Measurements from ENCODE around the gene RRP1.

DNA sequence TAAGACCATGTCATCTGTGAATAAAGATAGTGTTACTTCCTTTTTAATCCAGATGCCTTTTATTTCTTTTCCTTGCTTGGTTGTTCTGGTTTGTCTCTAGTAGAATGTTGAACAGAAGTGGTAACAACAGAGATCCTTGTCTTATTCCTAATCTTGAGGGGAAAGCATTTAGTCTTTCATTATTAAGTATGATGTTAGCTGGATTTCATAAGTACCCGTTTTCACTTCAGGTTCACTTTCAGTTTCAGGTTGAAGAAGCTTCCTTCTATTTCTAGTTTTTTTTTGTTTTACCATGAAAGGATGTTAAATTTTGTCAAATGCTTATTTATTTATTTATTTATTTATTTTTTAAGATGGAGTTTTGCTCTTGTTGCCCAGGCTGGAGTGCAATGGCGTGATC lies 53.4 kb downstream of the RRP1 start:
- TF ChIP-seq EZH2 (IDR thresholded peaks at IDR 0.05), result no peak
- TF ChIP-seq FOXP2 (optimal IDR thresholded peaks at IDR 0.05; ENCODE audit: control extremely low read depth, extremely low read length, insufficient read depth), result no peak
- no peak for TF ChIP-seq POLR2AphosphoS5 (IDR thresholded peaks at IDR 0.05; ENCODE audit: borderline replicate concordance, low read depth, low read length)

Measured in SK-N-MC (cell line).